NCI-H510A treated with DMSO at 0.1 percent for 48 hours (cell line): ENCODE results near the gene CYP4F3.
"Not testable (repeated sequence)": the region's sequence is repeated elsewhere in the genome, so short reads cannot be mapped to it uniquely, and the experiment has no call there.

Source experiments
- DNase-seq: peaks from one replicate; lab custom pipeline; 2025; lab: John Stamatoyannopoulos, UW

The CYP4F3 gene

DNA sequence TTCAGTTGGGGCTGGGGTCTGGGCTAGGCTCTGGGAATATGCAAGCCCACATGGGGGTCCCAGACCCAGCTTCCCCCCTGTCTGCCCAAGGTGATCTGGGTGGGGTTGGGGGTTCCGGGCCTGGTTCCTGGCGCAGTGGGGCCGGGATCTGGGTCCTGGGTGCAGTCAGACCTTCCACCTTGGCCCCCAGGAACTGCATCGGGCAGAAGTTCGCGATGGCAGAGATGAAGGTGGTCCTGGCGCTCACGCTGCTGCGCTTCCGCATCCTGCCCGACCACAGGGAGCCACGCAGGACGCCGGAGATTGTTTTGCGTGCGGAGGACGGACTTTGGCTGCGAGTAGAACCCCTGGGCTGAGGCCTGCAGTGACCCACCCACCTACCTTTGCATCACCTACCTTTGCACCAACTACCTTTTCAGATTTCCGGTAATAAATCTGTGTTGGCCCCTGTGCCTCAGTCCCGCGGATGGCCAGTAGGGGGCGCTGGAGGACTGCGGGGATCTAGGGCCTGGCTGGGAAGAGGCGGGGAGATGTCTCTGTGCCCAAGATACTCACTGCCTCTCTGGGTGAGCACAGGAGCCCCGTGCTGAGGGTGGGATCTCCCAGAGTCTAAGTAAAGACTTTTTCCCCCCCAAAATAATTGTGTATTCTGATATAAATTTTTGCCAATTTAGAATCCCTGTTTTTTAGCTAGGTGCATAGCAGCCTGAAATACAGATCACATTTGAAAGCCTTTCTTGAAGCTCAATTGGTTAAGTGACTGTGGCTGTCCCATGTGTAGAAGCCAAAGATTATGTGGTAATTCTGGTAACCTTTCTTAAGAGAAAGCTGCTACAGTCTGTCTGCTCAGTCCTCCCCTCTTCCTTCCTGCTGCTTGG, 11.5 kb upstream of the CYP4F3 start:
- DNase-seq, result peak; percentile 7

DNA sequence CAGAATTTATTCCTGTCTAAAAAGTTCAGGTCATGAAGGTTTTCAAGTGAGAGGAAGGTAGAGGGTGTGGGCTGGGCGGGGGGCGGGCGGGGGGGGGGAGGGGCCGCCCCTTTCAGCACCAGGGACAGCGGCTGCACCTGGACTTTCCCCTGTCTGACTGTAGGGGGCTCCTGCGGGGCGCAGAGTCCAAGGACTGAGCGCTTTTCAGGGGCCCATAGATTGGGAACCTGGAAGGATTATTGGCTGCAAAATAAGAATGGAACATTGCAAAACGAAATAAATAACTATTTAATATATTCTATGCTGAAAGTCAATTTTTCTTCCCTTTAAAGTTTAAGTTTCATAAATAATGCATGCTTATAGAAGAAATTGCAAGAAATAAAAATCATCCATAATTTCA, 8.9 kb upstream of the CYP4F3 start:
- no peak for DNase-seq

DNA sequence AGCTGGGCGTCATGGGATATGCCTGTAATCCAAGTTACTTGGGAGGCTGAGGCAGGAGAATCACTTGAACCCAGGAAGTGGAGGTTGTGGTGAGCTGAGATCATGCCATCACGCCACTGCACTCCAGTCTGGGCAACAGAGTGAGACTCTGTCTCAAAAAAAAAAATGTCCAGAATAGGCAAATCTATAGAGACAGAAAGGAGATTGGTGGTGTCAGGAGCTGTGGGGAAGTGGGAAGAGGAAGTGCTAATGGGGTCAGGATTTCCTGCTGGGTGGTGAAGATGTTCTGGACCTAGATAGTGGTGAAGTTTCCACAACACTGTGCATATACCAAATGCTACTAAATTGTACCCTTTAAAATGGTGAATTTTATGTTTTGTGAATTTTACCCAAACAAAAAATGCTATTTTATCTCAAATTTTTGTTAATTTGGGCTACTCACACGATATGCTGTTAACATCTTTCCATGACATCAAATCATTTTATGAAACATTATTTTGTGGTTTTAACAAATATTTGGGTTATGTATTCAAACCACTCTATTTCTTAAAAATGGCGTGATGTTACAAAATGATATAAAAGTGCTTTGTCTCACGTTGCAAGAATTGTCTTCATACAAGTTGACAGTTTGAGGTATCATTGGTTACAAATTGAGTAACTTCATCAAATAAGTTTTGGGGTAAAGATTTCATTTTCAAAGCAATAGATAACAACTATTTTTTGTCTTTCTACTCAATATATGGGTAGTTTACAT, 7.4 kb upstream of the CYP4F3 start:
- DNase-seq, result no peak

DNA sequence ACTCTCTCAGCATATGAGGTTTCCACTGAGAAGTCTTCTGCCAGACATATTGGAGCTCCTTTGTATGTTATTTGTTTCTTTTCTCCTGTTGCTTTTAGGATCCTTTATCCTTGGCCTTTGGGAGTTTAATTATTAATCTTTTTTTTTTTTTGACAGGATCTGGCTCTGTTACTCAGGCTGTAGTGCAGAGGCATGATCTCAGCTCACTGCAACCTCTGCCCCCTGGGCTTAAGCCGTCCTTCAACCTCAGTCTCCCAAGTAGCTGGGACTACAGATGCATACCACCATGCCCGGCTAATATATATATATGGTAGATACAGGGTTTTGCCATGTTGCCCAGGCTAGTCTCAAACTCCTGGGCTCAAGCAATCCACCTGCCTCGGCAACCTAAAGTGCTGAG, 6.6 kb upstream of the CYP4F3 start:
- DNase-seq, result no peak

DNA sequence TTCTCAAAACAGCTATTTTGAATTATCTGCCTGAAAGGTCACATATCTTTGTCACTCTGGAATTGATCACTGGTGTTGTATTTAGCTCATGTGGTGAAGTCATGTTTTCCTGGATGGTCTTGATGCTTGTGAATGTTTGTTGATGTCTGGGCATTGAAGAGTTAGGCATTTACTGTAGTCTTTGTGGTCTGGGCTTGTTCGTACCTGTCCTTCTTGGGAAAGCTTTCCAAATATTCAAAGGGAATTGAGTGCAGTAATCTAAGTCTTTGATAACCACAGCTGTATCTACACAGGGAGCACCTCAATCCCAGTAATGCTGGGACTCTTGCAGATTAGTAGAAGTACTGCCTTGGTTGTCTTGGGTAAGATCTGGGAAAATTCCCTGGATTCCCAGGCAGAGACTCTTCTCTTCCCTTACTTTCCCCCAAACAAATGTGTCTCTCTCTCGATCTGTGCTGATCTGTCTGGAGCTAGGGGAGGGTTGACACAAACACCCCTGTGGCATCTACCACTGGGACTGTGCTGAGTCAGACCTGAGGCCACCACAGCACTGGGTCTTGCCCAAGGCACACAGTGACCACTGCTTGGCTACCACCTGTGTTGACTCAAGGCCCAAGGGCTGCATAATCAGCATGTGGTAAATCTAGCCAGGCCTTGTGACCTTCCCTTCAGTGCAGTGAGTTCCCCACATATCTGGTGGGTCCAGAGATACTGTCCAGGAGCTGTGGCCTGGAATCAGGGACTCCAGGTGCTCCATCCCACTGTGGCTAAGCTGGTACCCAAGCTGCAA, 5.5 kb upstream of the CYP4F3 start:
- no peak for DNase-seq

DNA sequence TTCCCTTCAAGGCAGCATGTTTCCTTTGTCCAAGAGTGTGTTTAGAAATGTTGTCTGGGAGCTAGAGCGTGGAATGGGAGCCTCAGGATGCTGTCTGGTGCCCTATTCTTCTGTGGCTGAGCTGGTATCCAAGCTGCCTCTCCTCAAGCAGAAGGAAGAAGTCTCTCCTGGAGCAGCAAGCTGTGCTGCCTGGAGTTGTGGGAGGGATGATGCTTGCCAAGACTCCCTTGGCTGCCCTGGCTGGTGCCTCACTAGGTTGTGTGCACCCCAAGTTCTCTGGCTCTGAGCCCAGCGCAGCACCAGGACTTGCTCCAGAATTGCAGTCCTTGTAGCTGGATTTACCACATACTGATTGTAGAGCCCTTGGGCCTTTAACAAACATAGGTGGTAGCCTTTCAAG, 4.7 kb upstream of the CYP4F3 start:
- DNase-seq, result no peak

DNA sequence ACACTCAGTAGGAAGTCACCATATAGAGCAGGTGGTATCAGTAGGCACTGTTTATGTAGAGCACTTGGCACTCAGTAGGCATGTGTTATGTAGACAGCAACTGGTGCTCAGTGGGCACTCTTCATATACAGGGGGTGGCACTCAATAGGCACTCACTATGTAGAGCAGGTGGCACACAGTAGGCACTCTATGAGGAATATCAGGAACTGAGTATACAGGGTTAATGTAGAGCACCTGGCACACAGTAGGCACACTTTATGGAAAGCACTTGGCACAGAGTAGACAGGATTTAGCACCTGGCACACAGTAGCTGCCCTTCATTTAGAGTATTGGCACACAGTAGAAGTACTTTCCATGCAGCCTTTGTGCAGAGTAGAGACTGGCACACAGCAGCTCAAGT, 1.1 kb upstream of the CYP4F3 start:
- no peak for DNase-seq

DNA sequence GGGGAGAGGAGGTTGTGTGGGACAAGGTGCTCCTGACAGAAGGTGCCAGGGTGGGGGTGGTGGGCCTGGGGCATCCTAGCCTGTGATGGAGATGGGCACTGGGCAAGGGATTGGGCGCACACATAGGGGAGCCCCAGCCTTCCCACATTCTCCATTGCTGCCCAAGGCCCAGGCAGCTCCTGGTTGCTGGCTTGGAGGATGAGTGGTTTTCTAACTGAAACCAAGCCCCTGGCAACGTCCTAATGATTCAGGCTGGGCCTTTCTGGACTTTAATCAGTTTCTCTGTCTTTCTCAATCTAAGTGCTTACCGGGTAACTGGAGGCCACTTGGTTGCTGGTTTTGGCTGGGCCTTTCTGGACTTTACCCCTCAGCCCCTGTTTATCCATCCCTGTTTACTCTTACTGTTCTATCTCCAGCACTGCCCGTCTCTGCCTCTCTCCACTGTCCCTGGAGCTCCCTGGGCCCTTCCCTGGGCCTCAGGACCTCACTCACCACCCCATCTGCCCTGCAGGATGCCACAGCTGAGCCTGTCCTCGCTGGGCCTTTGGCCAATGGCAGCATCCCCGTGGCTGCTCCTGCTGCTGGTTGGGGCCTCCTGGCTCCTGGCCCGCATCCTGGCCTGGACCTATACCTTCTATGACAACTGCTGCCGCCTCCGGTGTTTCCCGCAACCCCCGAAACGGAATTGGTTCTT, 354 bp downstream of the CYP4F3 start:
- no peak for DNase-seq

DNA sequence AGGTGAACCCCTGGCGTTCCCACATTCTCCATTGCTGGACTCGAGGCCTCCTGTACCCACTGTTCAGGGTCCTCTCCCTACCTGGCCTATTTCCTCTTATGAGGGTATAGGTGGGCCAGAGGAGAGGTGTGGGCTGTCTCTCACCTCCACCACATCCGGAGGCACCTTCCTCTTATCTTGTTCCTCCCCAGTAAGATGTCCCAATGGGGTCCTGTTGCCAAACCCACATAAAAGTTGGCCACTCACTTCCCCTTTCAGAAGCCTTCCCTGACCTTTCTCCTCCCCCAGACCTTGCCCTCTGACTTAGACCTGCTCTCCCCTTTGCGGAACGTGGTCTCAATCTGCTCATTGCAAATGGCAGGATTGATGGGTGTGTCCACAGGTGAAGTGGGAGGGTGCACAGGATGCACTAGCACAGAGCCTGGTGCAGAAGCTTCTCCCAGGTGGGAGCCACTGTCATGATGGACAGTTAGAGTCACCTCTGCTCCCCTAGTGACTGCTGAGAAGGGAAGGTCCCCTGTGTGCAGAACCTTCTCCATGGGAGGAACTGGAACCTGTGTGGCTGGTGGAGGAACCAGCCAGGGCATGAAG, 1.3 kb downstream of the CYP4F3 start:
- no peak for DNase-seq

DNA sequence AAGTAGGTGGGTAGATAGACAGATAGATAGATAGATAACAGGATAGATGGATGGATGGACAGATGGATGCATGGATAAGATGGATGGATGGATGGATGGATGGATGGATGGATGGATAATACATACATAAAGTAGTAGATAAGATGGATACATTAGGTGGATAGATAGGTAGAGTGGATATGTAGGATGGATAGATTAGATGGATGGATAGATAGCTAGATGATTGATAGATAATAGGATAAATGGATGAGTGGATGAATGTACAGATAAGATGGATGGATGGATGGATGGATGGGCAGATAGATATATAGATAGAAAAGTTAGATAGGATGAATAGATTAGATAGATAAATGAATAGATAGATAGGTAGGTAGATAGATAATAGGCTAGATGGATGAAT, 2.1 kb downstream of the CYP4F3 start:
- no peak for DNase-seq

DNA sequence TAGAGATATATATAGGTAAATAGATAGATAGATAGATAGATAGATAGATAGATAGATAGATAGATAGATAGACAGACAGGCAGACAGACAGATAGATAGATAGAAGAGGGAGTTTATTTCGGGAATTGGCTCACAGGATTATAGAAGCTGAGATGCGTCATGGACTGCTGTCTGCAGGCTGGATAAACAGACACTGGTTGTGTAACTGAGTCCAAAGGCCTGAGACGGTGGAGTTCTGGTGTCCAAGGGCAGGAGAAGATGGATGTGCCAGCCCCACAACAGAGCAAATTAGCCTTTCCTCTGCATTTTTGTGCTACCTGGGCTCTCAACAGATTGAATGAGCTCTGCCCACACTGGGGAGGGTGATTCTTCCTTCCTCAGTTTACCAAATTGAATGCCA, 2.7 kb downstream of the CYP4F3 start:
- DNase-seq, result no peak

DNA sequence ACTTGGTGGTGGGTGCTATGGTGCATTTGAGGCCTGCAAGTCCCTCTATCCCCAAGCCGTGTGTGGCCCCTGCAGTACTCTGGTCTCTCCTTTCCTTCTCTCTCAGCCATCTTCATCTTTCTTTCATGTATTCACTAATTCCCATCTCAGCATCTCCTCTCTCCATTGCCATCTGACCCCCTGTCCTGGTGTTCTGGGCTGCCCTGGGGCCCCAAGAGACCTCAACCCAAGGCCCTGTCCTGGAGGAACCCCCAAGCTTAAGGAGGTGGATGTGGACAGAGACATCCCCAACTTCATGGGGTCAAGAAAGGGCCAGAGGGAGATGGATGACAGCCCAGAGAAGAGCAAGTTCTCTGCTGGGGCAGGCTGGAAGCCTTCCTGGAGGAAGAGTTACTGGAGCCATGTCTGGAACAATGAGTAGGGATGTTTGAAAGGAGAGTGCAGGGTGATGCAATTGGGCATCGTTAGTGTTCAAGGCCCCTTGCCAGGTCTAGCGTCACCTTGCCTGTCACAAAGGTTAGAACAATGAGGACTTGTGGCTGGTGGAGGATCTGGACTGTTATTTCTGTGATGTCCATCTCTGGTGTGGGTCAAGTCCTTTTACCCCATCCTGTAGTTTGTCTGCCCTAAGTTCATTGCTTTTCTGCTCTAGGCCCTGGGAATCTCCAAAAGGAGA, 3.5 kb downstream of the CYP4F3 start:
- DNase-seq, result no peak

DNA sequence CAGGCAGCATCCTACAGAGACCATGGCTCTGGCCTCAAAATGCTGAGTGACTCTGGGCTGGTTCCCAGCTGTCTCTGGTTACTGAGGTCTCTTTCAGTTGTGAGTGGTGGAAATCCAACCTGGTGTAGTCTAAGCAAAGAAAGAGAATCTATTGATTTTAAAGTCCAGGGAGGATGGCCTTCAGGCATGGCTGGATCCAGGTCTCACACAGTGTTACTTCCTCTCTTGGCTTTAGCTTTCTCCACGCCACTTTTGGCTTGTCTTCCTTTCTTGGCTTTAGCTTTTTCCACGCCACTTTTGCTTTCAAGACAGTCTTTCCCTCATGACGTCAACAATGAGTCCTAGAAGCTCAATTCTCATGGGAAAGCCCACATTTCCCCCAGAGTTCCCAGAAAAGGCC, 4.1 kb downstream of the CYP4F3 start:
- no peak for DNase-seq

DNA sequence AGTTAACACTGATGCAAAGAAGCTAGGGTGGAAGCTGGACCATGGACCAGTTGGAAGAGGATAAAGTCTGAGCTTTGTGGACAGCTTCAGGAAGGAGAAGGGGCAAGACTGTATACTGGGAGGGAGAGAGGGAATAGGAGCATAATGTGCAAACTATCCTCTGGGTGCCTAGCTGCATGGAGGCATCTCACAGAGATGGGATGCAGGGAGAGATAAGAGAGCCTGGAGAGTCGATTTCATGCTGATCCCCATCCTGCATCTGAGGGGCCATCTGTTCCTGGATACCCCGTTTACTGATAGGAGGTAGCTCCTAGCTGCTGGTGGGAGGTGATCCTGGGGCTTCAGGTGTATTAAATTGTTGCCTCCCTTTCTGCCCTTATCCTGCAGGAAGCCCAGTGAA, 8.8 kb downstream of the CYP4F3 start:
- no peak for DNase-seq

DNA sequence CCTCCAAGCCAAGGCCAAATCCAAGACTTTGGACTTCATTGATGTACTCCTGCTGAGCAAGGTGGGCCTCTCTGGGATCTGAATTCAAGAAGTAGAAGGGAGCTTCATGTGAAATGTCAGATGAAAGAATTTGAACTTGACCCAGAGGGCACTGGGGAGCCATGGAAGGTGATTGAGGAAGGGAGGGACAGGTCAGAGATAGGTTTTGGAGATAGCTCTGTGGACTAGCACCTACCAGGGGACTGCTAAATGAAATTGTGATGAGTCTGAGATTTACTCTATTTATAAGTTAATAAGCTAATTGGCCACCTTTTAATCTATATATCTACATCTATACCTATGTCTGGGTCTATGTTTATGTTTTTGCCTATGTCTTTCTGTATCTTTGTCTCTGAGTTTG, 9.4 kb downstream of the CYP4F3 start:
- not testable (repeated sequence) for DNase-seq

DNA sequence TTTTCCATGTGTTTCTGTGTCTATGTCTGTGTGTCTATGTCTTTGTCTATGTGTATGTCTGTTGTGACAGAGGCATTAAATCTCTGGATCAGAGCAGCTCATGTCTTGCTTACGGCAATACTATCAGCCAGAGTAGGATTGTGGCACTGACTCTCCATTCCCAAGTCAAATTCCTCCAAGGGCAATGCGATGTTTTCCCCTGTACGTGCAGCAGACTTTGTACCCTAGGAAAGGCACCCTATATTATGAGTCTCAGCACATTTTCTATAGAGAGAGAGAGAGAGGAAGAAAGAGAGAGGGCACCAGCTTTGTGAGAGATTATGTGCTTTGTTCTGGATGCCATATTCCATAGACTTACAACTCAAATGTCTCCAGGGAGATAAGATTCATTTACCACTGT, 11.1 kb downstream of the CYP4F3 start:
- no peak for DNase-seq

DNA sequence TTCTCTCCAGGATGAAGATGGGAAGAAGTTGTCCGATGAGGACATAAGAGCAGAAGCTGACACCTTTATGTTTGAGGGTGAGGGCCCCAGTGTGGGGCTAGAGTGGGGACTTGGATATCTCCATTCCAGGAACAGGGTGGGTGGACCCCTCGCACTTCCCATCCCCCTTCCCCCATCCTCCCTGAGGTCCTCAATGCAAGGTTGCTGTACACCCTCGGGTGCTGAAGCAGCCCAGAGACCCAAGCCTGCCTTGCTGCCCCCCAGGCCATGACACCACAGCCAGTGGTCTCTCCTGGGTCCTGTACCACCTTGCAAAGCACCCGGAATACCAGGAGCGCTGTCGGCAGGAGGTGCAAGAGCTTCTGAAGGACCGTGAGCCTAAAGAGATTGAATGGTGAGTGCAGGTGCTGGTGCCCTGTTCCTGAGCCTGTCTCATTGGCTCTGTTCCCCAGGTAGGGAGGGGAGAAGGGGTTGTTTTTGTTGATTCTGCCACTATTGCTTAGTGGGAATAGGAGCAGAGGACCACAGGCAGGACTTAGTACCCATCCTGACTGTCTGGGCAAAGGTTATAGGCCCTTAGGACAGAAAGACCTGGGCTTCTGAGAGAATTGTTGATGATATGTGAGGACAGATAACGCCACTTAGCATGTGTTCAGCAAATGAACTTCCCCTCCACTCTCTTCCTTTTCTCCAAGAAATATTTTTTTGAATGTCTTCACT, 12.0 kb downstream of the CYP4F3 start:
- DNase-seq, result no peak

DNA sequence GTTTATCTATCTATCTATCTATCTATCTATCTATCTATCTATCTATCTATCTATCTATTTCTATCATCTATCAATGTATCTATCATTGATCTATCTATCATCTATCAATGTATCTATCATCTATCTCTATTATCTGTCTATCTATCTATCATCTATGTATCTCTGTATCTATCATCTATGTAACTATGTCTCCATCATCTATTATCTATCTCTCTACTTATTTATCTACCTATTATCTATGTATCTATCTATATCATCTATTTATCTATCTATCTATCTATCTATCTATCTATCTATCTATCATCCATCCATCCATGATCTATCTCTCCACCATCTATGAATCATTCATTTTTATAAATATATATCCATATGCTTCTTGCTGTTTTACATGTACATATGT, 15.8 kb downstream of the CYP4F3 start:
- DNase-seq, result no peak

DNA sequence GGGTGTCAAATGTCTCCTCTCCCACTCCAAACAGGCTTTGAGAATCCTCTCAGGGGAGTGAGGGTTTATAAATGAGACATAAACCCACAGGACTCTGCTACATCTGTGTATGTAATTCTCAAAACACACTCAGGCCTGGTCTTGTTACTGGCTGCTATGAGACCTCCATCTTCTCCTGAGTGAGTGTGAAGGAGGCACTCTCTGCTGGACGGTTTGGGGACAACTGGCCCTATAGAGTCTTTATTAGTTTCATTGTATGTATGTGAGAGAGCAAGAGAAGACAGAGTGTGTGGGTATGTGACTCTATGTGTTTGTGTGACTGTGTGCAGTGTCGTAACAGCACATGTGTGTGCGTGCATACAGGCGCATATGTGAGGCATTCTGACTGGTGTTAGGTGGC, 22.6 kb downstream of the CYP4F3 start:
- no peak for DNase-seq

DNA sequence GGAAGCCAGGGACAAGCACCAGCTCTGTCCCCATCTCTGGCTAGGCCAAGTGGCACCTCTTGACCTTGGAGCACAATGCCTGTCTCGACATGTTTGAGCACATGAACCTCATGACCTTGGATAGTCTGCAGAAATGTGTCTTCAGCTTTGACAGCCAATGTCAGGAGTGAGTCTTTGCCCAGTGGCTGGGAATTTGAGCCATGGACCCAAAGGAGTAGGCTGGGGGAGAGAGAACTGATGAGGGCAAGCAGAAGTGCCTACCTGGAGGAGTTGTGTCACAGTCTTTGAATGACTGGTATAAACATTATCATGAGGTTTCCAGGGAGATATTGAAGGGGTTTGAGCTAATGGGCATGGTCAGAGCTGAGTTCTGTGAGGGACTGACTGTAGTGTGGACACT, 25.5 kb downstream of the CYP4F3 start:
- DNase-seq, result no peak
